Measurements from ENCODE around the gene EPOP.

The EPOP gene

DNA sequence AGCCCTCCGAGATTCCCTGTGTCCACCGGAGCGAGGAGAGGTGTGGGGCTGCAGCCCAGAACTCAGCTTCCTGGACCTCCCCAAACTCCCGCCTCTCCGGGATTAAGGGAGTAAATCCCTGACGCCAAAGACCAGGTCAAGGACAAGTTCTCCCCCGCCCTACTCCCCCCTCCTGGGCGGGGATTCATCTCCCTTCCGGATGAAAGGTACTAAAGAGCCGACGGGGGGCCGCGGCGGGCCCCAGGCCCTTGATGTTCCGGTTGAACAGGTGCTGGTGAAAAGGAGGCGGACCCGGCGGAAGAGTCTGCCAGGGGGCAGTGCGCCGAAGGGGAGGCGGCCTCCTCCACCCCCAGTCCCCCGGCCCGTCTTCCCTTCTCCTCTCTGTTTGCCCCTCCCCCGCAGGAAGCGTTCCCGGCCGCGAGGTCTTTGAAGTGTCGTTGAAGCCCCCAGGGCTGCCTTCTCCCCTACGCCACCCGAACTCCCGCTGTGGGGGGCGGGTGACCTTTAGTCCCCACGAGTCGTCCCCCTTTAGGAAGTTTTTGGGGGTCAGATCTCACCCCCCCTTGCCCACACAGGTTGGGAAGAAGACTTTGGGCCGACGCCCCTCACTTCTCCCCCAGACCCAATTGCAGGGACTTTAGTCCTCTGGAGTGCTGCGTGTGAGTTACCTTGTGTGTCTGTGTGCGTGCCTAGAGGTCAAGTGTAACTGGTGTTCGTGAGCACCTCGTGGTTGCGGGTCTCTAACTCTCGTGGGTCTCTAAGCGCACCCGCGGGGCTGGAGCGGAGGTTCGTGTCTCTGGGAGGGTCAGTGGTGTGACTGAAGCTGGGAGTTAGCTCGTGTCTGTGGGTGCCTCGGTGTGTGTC lies 29.2 kb upstream of the EPOP start:
- Histone ChIP-seq H2BK120ac (ENCODE audit: low read depth, low read length) (peak overlapping the region; percentile 2), H3K27me3 (ENCODE audit: control insufficient read depth in 3 of 3, insufficient read depth in 3 of 3, low read depth in 1 of 3, low read length in 3 of 3) (peaks cover 0 to 65% (median 18%) of the 10 kb centered on the region in 3 experiments), H3K4ac (ENCODE audit: low read length) (no peak overlapping the region), H3K14ac (ENCODE audit: low read length) (no peak overlapping the region), H4K91ac (ENCODE audit: low read depth, low read length, poor library complexity) (no peak overlapping the region), H2BK15ac (ENCODE audit: low read length) (peak overlapping the region; percentile 82), H2AFZ (ENCODE audit: low read length) (peak overlapping the region; percentile 93), H2BK12ac (ENCODE audit: low read length) (peak overlapping the region; percentile 1), H2BK5ac (ENCODE audit: low read length) (no peak overlapping the region), H3K36me3 (replicated peaks in 1 of 2; ENCODE audit: control insufficient read depth in 2 of 2, insufficient read depth in 2 of 2, low read length in 2 of 2) (peaks cover 0 to 18% of the 10 kb centered on the region in 2 donors), H3K4me3 (ENCODE audit: low read length in 2 of 2) (peak overlapping the region; percentile 73 to 80), H3K9ac (ENCODE audit: low read depth, low read length, poor library complexity) (no peak overlapping the region), H3K18ac (ENCODE audit: low read length) (peak overlapping the region; percentile 24), H2AK5ac (ENCODE audit: low read depth, low read length) (peak overlapping the region; percentile 91), H4K8ac (ENCODE audit: low read depth, low read length) (no peak overlapping the region), H3K23ac (ENCODE audit: low read depth, low read length, poor library complexity) (peak overlapping the region; percentile 52), H3K27ac (replicated peaks; ENCODE audit: low read length) (no peak overlapping the region), H3K4me1 (ENCODE audit: control insufficient read depth in 2 of 2, insufficient read depth in 1 of 2, low read depth in 1 of 2, low read length in 2 of 2) (peaks cover 20 to 27% of the 10 kb centered on the region in 2 donors), H3K4me2 (ENCODE audit: insufficient read depth, low read length, poor library complexity, severe bottlenecking) (peak overlapping the region; percentile 64), H3K79me1 (ENCODE audit: low read depth, low read length) (peaks cover 2% of the 10 kb centered on the region), H3K9me3 (replicated peaks in 1 of 2; ENCODE audit: control insufficient read depth in 2 of 2, insufficient read depth in 1 of 2, low read depth in 1 of 2, low read length in 2 of 2) (no peaks in the 10 kb centered on the region)
- WGBS, 2 donors (ENCODE audit: extremely low coverage in 2 of 2, insufficient read length in 2 of 2, insufficient replicate concordance in 1 of 2) = no CpG with 5 or more reads among the region's 50 CpGs
- peak; percentile 43 for DNase-seq (ENCODE audit: low spot score)

DNA sequence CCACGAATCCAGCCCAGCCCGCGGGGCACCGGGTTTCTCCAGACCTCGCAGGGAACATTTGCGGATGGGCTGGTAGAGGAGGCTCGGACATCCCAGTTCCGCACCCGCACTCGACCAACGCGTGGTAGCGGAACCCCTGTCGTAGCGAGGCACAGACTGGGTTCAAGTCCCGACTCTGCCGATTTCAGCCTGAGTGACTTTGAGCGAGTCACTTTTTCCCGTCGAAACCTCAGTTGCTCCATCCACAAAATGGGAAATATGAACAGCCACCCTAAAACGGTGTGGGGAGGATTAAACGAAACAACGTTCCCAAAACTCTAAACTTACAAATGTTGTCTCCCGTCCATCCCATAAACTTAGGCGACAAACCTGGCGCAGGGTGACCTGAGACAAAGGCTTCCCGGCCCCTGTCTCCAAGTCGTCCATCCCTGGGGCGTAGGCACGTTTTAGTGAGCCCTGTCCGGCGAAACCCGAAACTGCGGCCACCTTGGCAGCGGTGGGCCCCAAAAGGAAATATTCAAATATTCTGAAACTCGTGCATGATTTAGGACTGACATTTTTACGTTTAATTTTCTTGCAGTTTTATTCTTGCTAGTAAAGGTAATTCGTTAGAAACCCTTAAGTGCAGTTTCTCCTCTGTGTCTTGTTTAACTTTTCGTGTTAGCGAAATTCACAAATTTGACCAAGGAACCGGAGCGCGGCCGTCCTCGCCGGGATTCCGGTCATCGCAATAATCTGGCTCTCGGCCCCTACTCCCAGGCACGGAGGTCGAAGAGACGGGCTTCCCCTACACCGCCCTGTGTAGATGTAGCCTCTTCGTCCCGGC lies 28.4 kb upstream of the EPOP start:
- peaks cover 0 to 13% of the 10 kb centered on the region in 2 donors for H3K36me3 ChIP-seq (replicated peaks in 1 of 2; ENCODE audit: control insufficient read depth in 2 of 2, insufficient read depth in 2 of 2, low read length in 2 of 2)
- peak overlapping the region; percentile 95 for H2AFZ ChIP-seq (ENCODE audit: low read length)
- no peak overlapping the region for H3K14ac ChIP-seq (ENCODE audit: low read length)
- no peak overlapping the region for H2BK12ac ChIP-seq (ENCODE audit: low read length)
- WGBS, 2 donors (ENCODE audit: extremely low coverage in 2 of 2, insufficient read length in 2 of 2, insufficient replicate concordance in 1 of 2) = no CpG with 5 or more reads among the region's 55 CpGs
- no peak overlapping the region for H3K4ac ChIP-seq (ENCODE audit: low read length)
- H2AK5ac ChIP-seq (ENCODE audit: low read depth, low read length) = peak overlapping the region; percentile 91
- H3K27ac ChIP-seq (replicated peaks; ENCODE audit: low read length) = no peak overlapping the region
- H4K8ac ChIP-seq (ENCODE audit: low read depth, low read length) = no peak overlapping the region
- peak overlapping the region; percentile 85 for H3K4me2 ChIP-seq (ENCODE audit: insufficient read depth, low read length, poor library complexity, severe bottlenecking)
- peaks cover 0 to 68% (median 18%) of the 10 kb centered on the region in 3 experiments for H3K27me3 ChIP-seq (ENCODE audit: control insufficient read depth in 3 of 3, insufficient read depth in 3 of 3, low read depth in 1 of 3, low read length in 3 of 3)
- H3K79me1 ChIP-seq (ENCODE audit: low read depth, low read length) = peaks cover 2% of the 10 kb centered on the region
- H2BK15ac ChIP-seq (ENCODE audit: low read length) = no peak overlapping the region
- peak overlapping the region in 1 of 2 donors; percentile 73 for H3K4me3 ChIP-seq (ENCODE audit: low read length in 2 of 2)
- H4K91ac ChIP-seq (ENCODE audit: low read depth, low read length, poor library complexity) = no peak overlapping the region
- H3K9me3 ChIP-seq (replicated peaks in 1 of 2; ENCODE audit: control insufficient read depth in 2 of 2, insufficient read depth in 1 of 2, low read depth in 1 of 2, low read length in 2 of 2) = no peaks in the 10 kb centered on the region
- H3K4me1 ChIP-seq (ENCODE audit: control insufficient read depth in 2 of 2, insufficient read depth in 1 of 2, low read depth in 1 of 2, low read length in 2 of 2) = peaks cover 20 to 27% of the 10 kb centered on the region in 2 donors
- no peak overlapping the region for H3K9ac ChIP-seq (ENCODE audit: low read depth, low read length, poor library complexity)
- DNase-seq (ENCODE audit: low spot score) = no peak
- peak overlapping the region; percentile 19 for H3K18ac ChIP-seq (ENCODE audit: low read length)
- H2BK5ac ChIP-seq (ENCODE audit: low read length) = no peak overlapping the region
- peak overlapping the region; percentile 52 for H3K23ac ChIP-seq (ENCODE audit: low read depth, low read length, poor library complexity)
- no peak overlapping the region for H2BK120ac ChIP-seq (ENCODE audit: low read depth, low read length)

DNA sequence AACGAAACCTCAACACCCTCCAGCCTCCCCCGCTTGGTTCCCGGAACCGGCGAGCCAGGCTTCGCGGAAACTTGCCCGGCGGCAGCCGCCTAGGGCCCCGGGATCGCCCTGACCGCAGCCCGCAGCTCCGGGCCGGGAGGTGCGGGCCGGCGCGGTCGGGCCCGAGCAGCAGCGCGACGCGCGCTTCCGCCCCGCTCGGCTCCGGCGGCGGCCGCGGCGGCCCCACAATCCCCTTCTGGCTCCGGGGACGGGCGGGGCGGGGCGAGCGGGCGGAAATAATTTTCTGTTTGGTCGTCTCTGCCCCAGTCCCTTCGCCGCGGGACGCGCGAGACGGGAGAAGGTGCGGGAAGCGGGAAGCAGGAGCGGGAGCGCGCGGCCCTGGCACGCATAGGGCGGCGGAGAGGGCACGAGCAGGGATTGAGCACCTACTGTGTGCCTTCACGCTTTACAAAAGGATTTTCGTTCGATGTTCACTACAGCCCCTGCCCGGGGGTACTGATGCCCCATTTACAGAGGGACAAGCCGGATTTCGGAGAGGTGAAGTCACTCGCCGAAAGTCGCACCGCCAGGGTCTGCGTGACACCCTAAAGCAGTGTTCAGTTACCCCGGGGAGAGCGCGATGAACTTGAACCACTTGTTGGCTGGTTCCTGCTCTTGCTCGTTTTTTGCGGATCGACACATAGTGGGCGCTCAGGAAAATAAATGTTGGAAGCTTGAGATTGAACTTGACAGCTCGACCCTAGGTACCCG lies 27.6 kb upstream of the EPOP start:
- Histone ChIP-seq H3K27ac (replicated peaks; ENCODE audit: low read length) (no peak overlapping the region), H2BK15ac (ENCODE audit: low read length) (peak overlapping the region; percentile 42)
- DNase-seq (ENCODE audit: low spot score) = peak; percentile 78

More for the DNA sequence above, 27.6 kb upstream of the EPOP start:
- H3K79me1 ChIP-seq (ENCODE audit: low read depth, low read length) = peaks cover 2% of the 10 kb centered on the region
- no peak overlapping the region for H2BK5ac ChIP-seq (ENCODE audit: low read length)
- peak overlapping the region; percentile 95 for H2AFZ ChIP-seq (ENCODE audit: low read length)
- H3K4me1 ChIP-seq (ENCODE audit: control insufficient read depth in 2 of 2, insufficient read depth in 1 of 2, low read depth in 1 of 2, low read length in 2 of 2) = peaks cover 18 to 27% of the 10 kb centered on the region in 2 donors
- peak overlapping the region; percentile 51 for H3K9ac ChIP-seq (ENCODE audit: low read depth, low read length, poor library complexity)
- H3K23ac ChIP-seq (ENCODE audit: low read depth, low read length, poor library complexity) = peak overlapping the region; percentile 75
- H3K27me3 ChIP-seq (ENCODE audit: control insufficient read depth in 3 of 3, insufficient read depth in 3 of 3, low read depth in 1 of 3, low read length in 3 of 3) = peaks cover 0 to 76% (median 18%) of the 10 kb centered on the region in 3 experiments
- H3K18ac ChIP-seq (ENCODE audit: low read length) = peak overlapping the region; percentile 99
- peaks cover 0 to 6% of the 10 kb centered on the region in 2 donors for H3K36me3 ChIP-seq (replicated peaks in 1 of 2; ENCODE audit: control insufficient read depth in 2 of 2, insufficient read depth in 2 of 2, low read length in 2 of 2)
- no peaks in the 10 kb centered on the region for H3K9me3 ChIP-seq (replicated peaks in 1 of 2; ENCODE audit: control insufficient read depth in 2 of 2, insufficient read depth in 1 of 2, low read depth in 1 of 2, low read length in 2 of 2)
- no CpG with 5 or more reads among the region's 81 CpGs for WGBS, 2 donors (ENCODE audit: extremely low coverage in 2 of 2, insufficient read length in 2 of 2, insufficient replicate concordance in 1 of 2)
- no peak overlapping the region for H4K8ac ChIP-seq (ENCODE audit: low read depth, low read length)
- H3K4me2 ChIP-seq (ENCODE audit: insufficient read depth, low read length, poor library complexity, severe bottlenecking) = peak overlapping the region; percentile 85
- no peak overlapping the region for H3K4ac ChIP-seq (ENCODE audit: low read length)
- H3K14ac ChIP-seq (ENCODE audit: low read length) = no peak overlapping the region
- H2BK12ac ChIP-seq (ENCODE audit: low read length) = no peak overlapping the region
- H2AK5ac ChIP-seq (ENCODE audit: low read depth, low read length) = peak overlapping the region; percentile 1
- peak overlapping the region; percentile 73 to 77 for H3K4me3 ChIP-seq (ENCODE audit: low read length in 2 of 2)
- no peak overlapping the region for H4K91ac ChIP-seq (ENCODE audit: low read depth, low read length, poor library complexity)
- H2BK120ac ChIP-seq (ENCODE audit: low read depth, low read length) = peak overlapping the region; percentile 1
